HepG2 (cell line): Measurements from ENCODE around the gene TDRD1. TPM values are rescaled to one million over a fixed set of nuclear protein-coding genes. Genes with fewer than 3 reads are reported as not detected.

ENCODE experiments used
- ATAC-seq: fragments of 200-7000 bp; cut with Tn5 transposase; 3 replicates; pipeline ENCODE4 v1.9.1; 2020; ENCODE audit warnings: mild to moderate bottlenecking, moderate library complexity
- BruUV-seq: library from RNA; stranded (reverse); fragments of 400-500 nt; replicated peaks from 2 replicates; lab custom pipeline; 2021; lab: Mats Ljungman, UMichigan
- CTCF ChIA-PET: fragments of 300-600 bp; formaldehyde crosslinking; extraction: SDS; loops from one replicate; lab custom pipeline; 2021; ENCODE audit warnings: low total read pairs, inconsistent platforms, low intra/inter-chr PET ratio; lab: Yijun Ruan, JAX
- POLR2A ChIA-PET: fragments of 350-600 bp; sonication (Branson Sonifier 250); formaldehyde crosslinking; loops from one replicate; lab custom pipeline; 2020; ENCODE audit warnings: antibody characterized with exemption, inconsistent platforms; lab: Yijun Ruan, JAX
- DNase-seq: peaks from one replicate; pipeline ENCODE4 v3.0.0-alpha.2; 2015; ENCODE audit warnings: low spot score
- FAIRE-seq: peaks from 3 replicates; lab custom pipeline; 2011; peaks lifted over from hg19 to GRCh38; lab: Jason Lieb, UNC
- H2AFZ ChIP-seq: one replicate; pipeline ENCODE4 v1.6.1; 2011; ENCODE audit warnings: low read length, inconsistent platforms
- H3K27ac ChIP-seq: fragments of 300-600 bp; 3 replicates; pipeline ENCODE4 v1.8.0; 2011; ENCODE audit warnings: mixed run types, mild to moderate bottlenecking, mixed read lengths, low read length, inconsistent platforms; ENCODE audit not compliant: insufficient read depth; ENCODE audit errors: extremely low read length
- H3K27me3 ChIP-seq, 2 experiments: fragments of 200-600 bp in 1 of 2; 2 replicates in 1 of 2; 3 replicates in 1 of 2; pipeline versions ENCODE4 v1.6.0 to v1.8.0; 2011; ENCODE audit warnings: low read length in 2 of 2, mild to moderate bottlenecking in 2 of 2, moderate library complexity in 2 of 2, inconsistent platforms in 1 of 2; ENCODE audit not compliant: insufficient read depth in 2 of 2, control insufficient read depth in 1 of 2
- H3K36me3 ChIP-seq, 2 experiments: fragments of 200-600 bp in 1 of 2; replicated peaks in 1 of 2; 2 replicates in 1 of 2; 3 replicates in 1 of 2; pipeline versions ENCODE4 v1.5.1 to v1.8.0; 2011; ENCODE audit warnings: low read length in 2 of 2, inconsistent platforms in 1 of 2; ENCODE audit not compliant: insufficient read depth in 2 of 2, control insufficient read depth in 1 of 2
- H3K4me1 ChIP-seq: 2 replicates; pipeline ENCODE4 v1.5.1; 2012; ENCODE audit warnings: low read length, inconsistent platforms; ENCODE audit not compliant: insufficient read depth
- H3K4me2 ChIP-seq: 2 replicates; pipeline ENCODE4 v1.6.0; 2011; ENCODE audit warnings: low read depth, low read length, inconsistent platforms
- H3K4me3 ChIP-seq, 3 experiments: fragments of 200-600 bp in 1 of 3; sonication (generic), shearing (Covaris generic) in 1 of 3; replicated peaks in 1 of 3; 2 replicates each; pipeline ENCODE4 v1.5.1; 2011 to 2016; ENCODE audit warnings: low read length in 3 of 3, inconsistent platforms in 2 of 3, low read depth in 2 of 3, mild to moderate bottlenecking in 2 of 3, control low read depth in 1 of 3, mixed read lengths in 1 of 3; ENCODE audit not compliant: insufficient read depth in 1 of 3
- H3K79me2 ChIP-seq: one replicate; pipeline ENCODE4 v1.6.1; 2011; ENCODE audit warnings: low read length, inconsistent platforms; ENCODE audit not compliant: insufficient read depth
- H3K9ac ChIP-seq: 2 replicates; pipeline ENCODE4 v1.6.0; 2011; ENCODE audit warnings: mild to moderate bottlenecking, low read depth, low read length, inconsistent platforms; ENCODE audit not compliant: insufficient read depth
- H3K9me3 ChIP-seq: 2 replicates; pipeline ENCODE4 v1.5.1; 2012; ENCODE audit warnings: mild to moderate bottlenecking, low read length
- H4K20me1 ChIP-seq: 2 replicates; pipeline ENCODE4 v1.6.0; 2011; ENCODE audit warnings: inconsistent platforms, mild to moderate bottlenecking, low read length, moderate library complexity; ENCODE audit not compliant: insufficient read depth
- ATF7 ChIP-seq, 2 experiments: fragments of 450-650 bp in 1 of 2; sonication (generic) in 1 of 2; formaldehyde crosslinking in 1 of 2; IDR thresholded peaks; 2 replicates each; pipeline versions ENCODE4 v1.4.0 to v1.6.1; 2016 to 2020; ENCODE audit warnings: antibody characterized with exemption in 1 of 2, mild to moderate bottlenecking in 1 of 2, missing genetic modification reagents in 1 of 2
- HOMEZ ChIP-seq: IDR thresholded peaks from 2 replicates; pipeline ENCODE4 v1.6.1; 2016; ENCODE audit warnings: low read depth
- NAIF1 ChIP-seq: sonication (generic); formaldehyde crosslinking; IDR thresholded peaks from 2 replicates; pipeline ENCODE4 v1.5.0; 2020; ENCODE audit warnings: mild to moderate bottlenecking, missing genetic modification reagents, borderline replicate concordance
- PATZ1 ChIP-seq: sonication (generic); formaldehyde crosslinking; IDR thresholded peaks from 2 replicates; pipeline ENCODE4 v1.4.0; 2020; ENCODE audit warnings: missing genetic modification reagents
- POLR2G ChIP-seq: fragments of 200-400 bp; formaldehyde crosslinking; IDR thresholded peaks from 2 replicates; pipeline ENCODE4 v1.6.1; 2018; ENCODE audit warnings: mild to moderate bottlenecking, low read depth, low read length, moderate library complexity
- ZNF160 ChIP-seq: sonication (generic); formaldehyde crosslinking; IDR thresholded peaks from 2 replicates; pipeline ENCODE4 v1.8.0; 2022; ENCODE audit warnings: mild to moderate bottlenecking, inconsistent platforms, missing genetic modification reagents
- ZNF33A ChIP-seq: sonication (generic); formaldehyde crosslinking; IDR thresholded peaks from 2 replicates; pipeline ENCODE4 v1.5.1; 2020; ENCODE audit warnings: missing genetic modification reagents, mild to moderate bottlenecking, moderate library complexity, borderline replicate concordance
- ZNF724P ChIP-seq: sonication (generic); formaldehyde crosslinking; IDR thresholded peaks from 2 replicates; pipeline ENCODE4 v1.8.0; 2022; ENCODE audit warnings: missing genetic modification reagents, borderline replicate concordance
- WGBS: methylation state at CpG from one replicate; pipeline ENCODE4 v1.1.6; 2017; ENCODE audit warnings: low lambda C conversion rate; 5-methylcytosine and 5-hydroxymethylcytosine counted together
- in situ Hi-C: cut with HindIII; loops from 2 replicates; pipeline ENCODE4 v1.10.0; 2017; ENCODE audit warnings: low pct_unique_long_range_greater_than_20kb; ENCODE audit not compliant: extremely low pct_ligation_motif_present
- intact Hi-C: fragments of 100-400 bp; cut with micrococcal nuclease; formaldehyde crosslinking; loops from one replicate; pipeline ENCODE4 v1.10.0; 2022; ENCODE audit not compliant: unreplicated experiment
- polyA plus RNA-seq, 8 experiments: library from polyadenylated mRNA; depleted of rRNA in 3 of 8; stranded (reverse) in 7 of 8; unstranded in 1 of 8; fragments of >200 nt; fragmentation: Illumina TruSeq in 4 of 8; extraction: Trizol in 4 of 8; gene quantifications; 2 replicates each; pipeline versions ENCODE4 v1.2.1 to v1.2.3, GENCODE V29; 2011 to 2016; ENCODE audit warnings: low read depth in 4 of 8, missing spikeins in 1 of 8, mixed read lengths in 1 of 8; ENCODE audit not compliant: insufficient read depth in 1 of 8
- total RNA-seq, 5 experiments: library from RNA; depleted of rRNA; stranded (reverse); fragments of >200 nt; fragmentation: Illumina TruSeq; extraction: Trizol; gene quantifications; 2 replicates each; pipeline ENCODE4 v1.2.3, GENCODE V29; 2016; ENCODE audit warnings: low read depth in 1 of 5
- TF ChIP-seq, protein P1 (sequence below): sonication (generic); formaldehyde crosslinking; IDR thresholded peaks from 2 replicates; pipeline ENCODE4 v1.4.0; 2020; ENCODE audit warnings: missing genetic modification reagents, borderline replicate concordance

The TDRD1 gene
- total and polyA plus RNA-seq, 2 of the 13 experiments (the other 11 are each of a cell fraction or from before 2014, with no cell fraction given) = not detected

DNA sequence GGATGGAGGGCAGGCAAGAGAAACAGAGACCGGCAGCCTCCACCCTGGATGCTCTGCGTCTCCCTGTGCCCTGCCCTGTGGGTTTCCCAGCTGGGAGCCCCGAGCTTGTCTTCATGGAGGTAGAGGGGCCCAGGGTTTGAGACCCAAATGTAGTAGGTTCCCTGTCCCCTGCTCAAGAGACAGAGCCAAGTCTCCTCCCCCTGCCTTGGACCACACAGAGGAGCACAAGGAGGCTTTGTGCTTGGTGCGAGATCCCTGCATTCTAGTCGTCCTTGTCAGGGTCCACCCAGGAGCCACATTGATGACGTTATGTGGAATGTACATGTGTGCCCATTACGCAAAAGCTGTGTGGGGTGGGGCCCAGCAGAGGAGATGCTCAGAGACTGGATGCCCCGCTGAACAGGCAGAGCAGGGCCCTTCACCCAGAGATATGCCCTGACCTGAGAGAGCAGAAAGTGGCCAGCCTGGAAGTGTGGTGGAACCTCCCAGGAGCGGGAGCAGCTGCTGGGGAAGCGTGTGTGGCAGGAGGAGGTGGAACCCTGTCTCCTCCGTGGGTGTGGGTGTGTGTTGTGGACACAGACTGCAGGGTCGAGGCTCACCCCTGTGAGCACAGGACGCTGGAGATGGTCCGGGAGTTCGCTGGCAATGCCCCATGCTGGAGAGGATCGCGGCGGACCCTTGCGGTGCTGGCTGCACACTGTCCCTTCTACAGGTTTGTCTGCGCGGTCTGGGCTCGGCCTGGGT lies 99.2 kb downstream of the TDRD1 start:
- BruUV-seq = no TSS peak
- 14% methylated on average over 7 of the region's 22 CpGs for WGBS
- DNase-seq (no peak), ATAC-seq (peak; percentile 39), FAIRE-seq (no peak)
- H3K79me2 ChIP-seq = no peaks in the 10 kb centered on the region
- H3K27me3 ChIP-seq = peaks cover 4 to 29% of the 10 kb centered on the region in 2 experiments; a peak in 4 of 5 replicates
- no peak overlapping the region for H3K4me3 ChIP-seq
- H4K20me1 ChIP-seq = no peaks in the 10 kb centered on the region
- intact Hi-C loops = no loop called here
- ChIA-PET POLR2A (no interaction called here), CTCF (no interaction called here)
- TF ChIP-seq ATF7 (IDR thresholded peaks at IDR 0.05) = 0 out of 2 replicates have a peak, but pooled peaks have one; percentile 23
- no peak for TF ChIP-seq ATF7 (CRISPR knock-in tag; IDR thresholded peaks at IDR 0.05)
- TF ChIP-seq POLR2G = no peak
- H3K27ac ChIP-seq = no peak overlapping the region
- H3K9ac ChIP-seq = no peak overlapping the region
- no peaks in the 10 kb centered on the region for H3K36me3 ChIP-seq
- in situ Hi-C loops = no loop called here
- no peaks in the 10 kb centered on the region for H3K9me3 ChIP-seq
- no peaks in the 10 kb centered on the region for H3K4me1 ChIP-seq
- H3K4me2 ChIP-seq = no peak overlapping the region
- no peak overlapping the region for H2AFZ ChIP-seq

DNA sequence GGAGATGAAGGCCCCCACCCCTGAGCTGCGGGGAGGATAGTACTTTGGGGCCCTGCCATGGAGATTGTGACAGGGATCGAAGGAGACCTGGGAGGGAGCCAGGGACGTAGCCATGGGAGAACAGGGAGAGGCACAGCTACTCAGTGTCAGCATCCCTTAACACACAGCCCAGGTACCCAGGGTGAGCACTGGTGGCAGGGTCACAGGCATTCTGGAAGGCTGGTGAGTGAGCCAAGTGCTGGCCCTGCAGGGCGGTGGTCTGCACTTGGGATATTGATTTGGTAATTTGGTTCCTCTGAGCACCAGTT lies 99.7 kb downstream of the TDRD1 start:
- FAIRE-seq (no peak), DNase-seq (no peak), ATAC-seq (peak; percentile 19; the same call in 1 of the 3 replicates)
- Histone ChIP-seq H3K9me3 (no peaks in the 10 kb centered on the region), H3K9ac (no peak overlapping the region), H3K27me3 (peaks cover 4 to 30% of the 10 kb centered on the region in 2 experiments; a peak in 4 of 5 replicates), H2AFZ (no peak overlapping the region), H3K79me2 (no peaks in the 10 kb centered on the region), H3K4me2 (no peak overlapping the region), H3K36me3 (no peaks in the 10 kb centered on the region), H3K4me1 (no peaks in the 10 kb centered on the region), H3K4me3 (no peak overlapping the region), H3K27ac (no peak overlapping the region), H4K20me1 (no peaks in the 10 kb centered on the region)
- in situ Hi-C loops = no loop called here
- intact Hi-C loops = no loop called here
- POLR2A ChIA-PET = no interaction called here
- WGBS = 0% methylated on average over 1 of the region's 4 CpGs
- BruUV-seq = no TSS peak
- CTCF ChIA-PET = no interaction called here
- no peak for TF ChIP-seq ZNF160 (CRISPR knock-in tag)
- TF ChIP-seq HOMEZ (CRISPR knock-in tag) = no peak
- TF ChIP-seq, protein P1, sequence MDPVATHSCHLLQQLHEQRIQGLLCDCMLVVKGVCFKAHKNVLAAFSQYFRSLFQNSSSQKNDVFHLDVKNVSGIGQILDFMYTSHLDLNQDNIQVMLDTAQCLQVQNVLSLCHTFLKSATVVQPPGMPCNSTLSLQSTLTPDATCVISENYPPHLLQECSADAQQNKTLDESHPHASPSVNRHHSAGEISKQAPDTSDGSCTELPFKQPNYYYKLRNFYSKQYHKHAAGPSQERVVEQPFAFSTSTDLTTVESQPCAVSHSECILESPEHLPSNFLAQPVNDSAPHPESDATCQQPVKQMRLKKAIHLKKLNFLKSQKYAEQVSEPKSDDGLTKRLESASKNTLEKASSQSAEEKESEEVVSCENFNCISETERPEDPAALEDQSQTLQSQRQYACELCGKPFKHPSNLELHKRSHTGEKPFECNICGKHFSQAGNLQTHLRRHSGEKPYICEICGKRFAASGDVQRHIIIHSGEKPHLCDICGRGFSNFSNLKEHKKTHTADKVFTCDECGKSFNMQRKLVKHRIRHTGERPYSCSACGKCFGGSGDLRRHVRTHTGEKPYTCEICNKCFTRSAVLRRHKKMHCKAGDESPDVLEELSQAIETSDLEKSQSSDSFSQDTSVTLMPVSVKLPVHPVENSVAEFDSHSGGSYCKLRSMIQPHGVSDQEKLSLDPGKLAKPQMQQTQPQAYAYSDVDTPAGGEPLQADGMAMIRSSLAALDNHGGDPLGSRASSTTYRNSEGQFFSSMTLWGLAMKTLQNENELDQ (CRISPR knock-in tag) = no peak
- no peak for TF ChIP-seq ZNF33A (CRISPR knock-in tag)
- no peak for TF ChIP-seq NAIF1 (CRISPR knock-in tag)
- no peak for TF ChIP-seq ZNF724P (CRISPR knock-in tag)
- no peak for TF ChIP-seq PATZ1 (CRISPR knock-in tag)
